ENCODE data around the gene OR5AR1. TPM values are rescaled to one million over a fixed set of nuclear protein-coding genes. Genes with fewer than 3 reads are reported as not detected.

OR5AR1 gene
- total RNA-seq, 2 experiments from 2014 or later, result not detected

GRCh38 chr11:56700914-56701485 is 37.5 kb downstream of the OR5AR1 start:
- H3K9me3 Mint-ChIP-seq, result peaks cover 5% of the 10 kb centered on the region
- H3K27me3 Mint-ChIP-seq, result no peaks in the 10 kb centered on the region
- no peak overlapping the region for H3K4me3 Mint-ChIP-seq
- H3K27ac Mint-ChIP-seq, result no peak overlapping the region
- ChIA-PET CTCF (no interaction called here), POLR2A (no interaction called here)
- H3K36me3 Mint-ChIP-seq (ENCODE audit: low read depth), result no peaks in the 10 kb centered on the region
- DNase-seq, result no peak
- no peaks in the 10 kb centered on the region for H3K4me1 Mint-ChIP-seq

GRCh38 chr11:56705784-56706396 is 42.4 kb downstream of the OR5AR1 start:
- POLR2A ChIA-PET, result no interaction called here
- H3K36me3 Mint-ChIP-seq (ENCODE audit: low read depth), result no peaks in the 10 kb centered on the region
- no peak overlapping the region for H3K27ac Mint-ChIP-seq

GRCh38 chr11:56706486-56706885 is 43.0 kb downstream of the OR5AR1 start:
- Mint-ChIP-seq H3K9me3 (peaks cover 10% of the 10 kb centered on the region), H3K27me3 (no peaks in the 10 kb centered on the region), H3K36me3 (ENCODE audit: low read depth) (no peaks in the 10 kb centered on the region), H3K4me1 (no peaks in the 10 kb centered on the region), H3K4me3 (no peak overlapping the region), H3K27ac (no peak overlapping the region)
- DNase-seq, result no peak
- CTCF ChIA-PET, result no interaction called here
- POLR2A ChIA-PET, result no interaction called here

More at GRCh38 chr11:56705784-56706396, 42.4 kb downstream of the OR5AR1 start:
- Mint-ChIP-seq H3K4me3 (no peak overlapping the region), H3K4me1 (no peaks in the 10 kb centered on the region), H3K27me3 (no peaks in the 10 kb centered on the region), H3K9me3 (peaks cover 7% of the 10 kb centered on the region)
- no peak for DNase-seq
- CTCF ChIA-PET, result no interaction called here

- POLR2A ChIA-PET, result no interaction called here
- H3K27me3 Mint-ChIP-seq, result no peaks in the 10 kb centered on the region
- peaks cover 8% of the 10 kb centered on the region for H3K9me3 Mint-ChIP-seq
- DNase-seq, result no peak
- CTCF ChIA-PET, result no interaction called here
- H3K4me3 Mint-ChIP-seq, result no peak overlapping the region
- no peaks in the 10 kb centered on the region for H3K36me3 Mint-ChIP-seq (ENCODE audit: low read depth)
- H3K4me1 Mint-ChIP-seq, result no peaks in the 10 kb centered on the region
- H3K27ac Mint-ChIP-seq, result no peak overlapping the region
These were observed 50.7 kb downstream of the OR5AR1 start for GRCh38 chr11:56714206-56714605.

Other genes with a start within 250 kb of the OR5AR1 start
- not detected for gene OR5M3, start 190.3 kb upstream of the OR5AR1 start, total RNA-seq
- not detected for gene OR5M8, start 172.3 kb upstream of the OR5AR1 start, total RNA-seq
- not detected for gene OR5M11, start 120.4 kb upstream of the OR5AR1 start, total RNA-seq
- not detected for gene OR5M10, start 86.0 kb upstream of the OR5AR1 start, total RNA-seq
- not detected for gene OR5M1, start 48.8 kb upstream of the OR5AR1 start, total RNA-seq
- gene OR5AP2, start 21.2 kb upstream of the OR5AR1 start, total RNA-seq, result not detected
- not detected for gene OR9G1, start 35.4 kb downstream of the OR5AR1 start, total RNA-seq
- gene OR9G4, start 85.0 kb downstream of the OR5AR1 start, total RNA-seq, result not detected

Data from activated CD4-positive, alpha-beta T cell treated with anti-CD3 and anti-CD28 coated beads, Interleukin-2, amount 10 ng/mL, durations not matched to agents 7 days and 5 days (primary cell).